Ramos (cell line): ENCODE results near the gene VPS50.

Experiments used
- in situ Hi-C: fragments of 300-500 bp; cut with MboI; formaldehyde crosslinking; loops from one replicate; pipeline ENCODE4 v1.14.3; 2022; ENCODE audit warnings: low sequenced_read_pairs; ENCODE audit not compliant: unreplicated experiment

VPS50 gene

GRCh38 chr7:93231799-93232672 is at the start of gene VPS50:
TSS of gene VPS50 (plus strand) at chr7:93232366. CDS start at chr7:93232468, 102 bp downstream.
- in situ Hi-C loops = no loop called here

- in situ Hi-C loops = no loop called here
Measured at GRCh38 chr7:93185303-93186027, 46.7 kb upstream of the VPS50 start.

GRCh38 chr7:93188870-93189634 is 43.1 kb upstream of the VPS50 start:
- in situ Hi-C loops = no loop called here

GRCh38 chr7:93194386-93194785 is 37.8 kb upstream of the VPS50 start:
- in situ Hi-C loops = no loop called here

GRCh38 chr7:93196336-93196735 is 35.8 kb upstream of the VPS50 start:
- in situ Hi-C loops = no loop called here

GRCh38 chr7:93198472-93198871 is 33.7 kb upstream of the VPS50 start:
- in situ Hi-C loops = no loop called here

- in situ Hi-C loops = no loop called here
Measured at GRCh38 chr7:93202594-93203250, 29.4 kb upstream of the VPS50 start.

GRCh38 chr7:93203496-93203895 is 28.7 kb upstream of the VPS50 start:
- in situ Hi-C loops = no loop called here

- in situ Hi-C loops = no loop called here
Measured at GRCh38 chr7:93205046-93205445, 27.1 kb upstream of the VPS50 start.

DNA sequence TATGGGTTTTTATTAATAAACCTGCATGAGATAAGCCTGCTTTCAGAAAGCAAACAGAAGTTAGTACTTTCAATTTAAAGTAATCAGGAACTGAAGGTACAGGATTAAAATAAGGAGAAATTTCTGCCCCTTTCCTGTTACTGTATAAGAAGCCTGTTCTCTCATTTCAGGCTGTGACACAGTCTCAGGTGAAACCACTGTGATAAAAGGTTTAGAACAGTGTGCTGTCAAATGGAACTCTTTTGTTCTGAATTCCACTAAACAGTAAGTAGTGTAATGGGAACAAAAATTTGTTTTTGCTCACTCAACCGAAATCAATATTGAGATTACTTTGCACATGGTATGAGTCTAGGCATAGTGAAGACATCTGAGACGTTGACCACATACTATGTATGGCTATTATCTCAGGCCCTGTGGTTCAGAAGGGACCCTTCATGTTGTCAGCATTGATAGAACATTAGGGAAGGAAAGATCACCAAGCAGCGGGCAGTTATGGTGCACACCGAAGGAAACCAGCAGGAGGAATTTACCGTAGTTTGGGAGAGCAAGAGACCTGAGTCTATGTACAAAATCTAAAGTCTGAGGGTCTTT is 20.8 kb upstream of the VPS50 start:
- in situ Hi-C loops = no loop called here

- in situ Hi-C loops = no loop called here
Measured at GRCh38 chr7:93212881-93213280, 19.3 kb upstream of the VPS50 start.

GRCh38 chr7:93218997-93219827 is 13.0 kb upstream of the VPS50 start:
- in situ Hi-C loops = no loop called here

- in situ Hi-C loops = no loop called here
Measured at GRCh38 chr7:93219868-93220267, 12.3 kb upstream of the VPS50 start.

GRCh38 chr7:93226310-93226709 is 5.9 kb upstream of the VPS50 start, which contains the start of gene HEPACAM2:
TSS of gene HEPACAM2 (minus strand) at chr7:93226469.
- in situ Hi-C loops = no loop called here

- in situ Hi-C loops = no loop called here
Measured at GRCh38 chr7:93228302-93228701, 3.9 kb upstream of the VPS50 start.

DNA sequence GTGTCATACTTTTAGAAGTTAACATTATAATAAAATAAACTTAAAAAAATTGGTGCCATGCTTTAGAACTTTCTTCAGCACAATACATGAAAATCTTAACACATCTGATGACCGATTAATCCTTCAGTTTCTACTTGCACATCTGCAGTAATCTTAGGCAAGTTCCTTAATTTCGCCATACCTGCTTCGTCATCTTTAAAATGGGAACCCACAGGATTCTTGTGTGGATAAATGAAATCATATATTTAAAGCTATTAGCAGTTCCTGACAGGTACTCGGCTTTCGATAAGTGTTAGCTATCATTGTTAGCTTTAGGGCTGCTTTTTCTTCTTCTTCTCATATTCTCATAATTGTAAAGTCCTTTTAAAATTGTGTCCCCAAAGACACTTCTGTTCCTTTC is 907 bp upstream of the VPS50 start:
- in situ Hi-C loops = no loop called here

DNA sequence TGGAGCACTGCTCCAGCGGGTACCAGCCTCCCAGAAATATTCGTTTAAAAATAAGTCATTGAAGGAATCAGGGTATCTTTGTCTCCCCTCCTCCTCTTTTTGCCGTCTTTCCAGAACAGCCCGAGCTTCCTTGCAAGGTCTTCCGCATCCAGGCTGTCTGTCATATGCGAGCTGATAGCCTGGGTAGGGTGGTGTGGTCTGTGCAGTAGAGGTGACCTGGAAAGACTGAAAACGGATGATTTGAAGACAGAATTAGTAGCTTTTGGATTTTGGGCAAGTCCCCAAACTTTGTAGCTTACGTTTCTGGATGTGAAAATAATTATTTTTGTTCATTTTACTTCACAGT is 480 bp downstream of the VPS50 start:
- in situ Hi-C loops = no loop called here

DNA sequence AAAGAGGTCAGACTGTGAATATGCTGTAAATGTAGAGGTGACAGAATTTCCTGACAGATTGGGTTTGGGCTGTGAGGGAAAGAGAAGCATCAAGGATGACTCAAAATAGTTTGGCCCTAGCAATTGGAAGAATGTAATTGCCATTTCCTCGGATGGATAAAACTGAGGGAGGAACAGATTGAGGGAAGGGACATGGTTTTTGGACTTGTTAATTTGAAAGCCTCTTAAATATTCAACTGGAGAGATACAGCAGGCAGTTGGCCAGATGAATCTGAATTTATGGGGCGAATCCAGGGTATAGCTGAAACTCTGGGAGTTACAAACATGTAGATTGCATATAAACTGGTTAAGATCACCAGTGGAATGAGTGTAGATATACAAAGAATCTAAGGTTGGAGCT is 3.4 kb downstream of the VPS50 start:
- in situ Hi-C loops = no loop called here

DNA sequence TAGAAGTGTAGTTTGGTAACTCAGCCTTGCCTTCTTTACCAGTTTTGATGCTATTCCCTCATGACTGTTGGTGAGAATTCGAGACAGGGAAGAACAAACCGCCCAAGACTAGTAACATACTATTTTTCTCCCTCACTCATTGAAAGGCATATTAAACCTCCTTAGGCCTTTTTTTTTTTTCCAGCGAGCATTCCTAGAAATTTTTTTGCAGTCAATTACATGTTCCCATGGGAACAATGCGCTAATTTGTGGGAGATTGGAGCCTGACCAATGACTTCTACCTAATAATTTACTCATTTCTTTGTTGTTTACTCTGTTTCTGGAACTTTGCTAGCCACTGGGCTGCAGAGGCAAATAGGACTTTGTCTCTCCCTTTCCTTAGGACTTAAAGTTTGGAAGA is 6.0 kb downstream of the VPS50 start:
- in situ Hi-C loops = no loop called here
